ENCODE measurements around the gene SH3GLB2. TPM values are rescaled to one million over a fixed set of nuclear protein-coding genes. Genes with fewer than 3 reads are reported as not detected.
A peak's percentile ranks its signal among the peaks of the same experiment; 100 is the strongest.

SH3GLB2 gene
- total and polyA plus RNA-seq, 3 donors from 2014 or later = 62.3 to 92.2 (median 88.8) TPM

DNA sequence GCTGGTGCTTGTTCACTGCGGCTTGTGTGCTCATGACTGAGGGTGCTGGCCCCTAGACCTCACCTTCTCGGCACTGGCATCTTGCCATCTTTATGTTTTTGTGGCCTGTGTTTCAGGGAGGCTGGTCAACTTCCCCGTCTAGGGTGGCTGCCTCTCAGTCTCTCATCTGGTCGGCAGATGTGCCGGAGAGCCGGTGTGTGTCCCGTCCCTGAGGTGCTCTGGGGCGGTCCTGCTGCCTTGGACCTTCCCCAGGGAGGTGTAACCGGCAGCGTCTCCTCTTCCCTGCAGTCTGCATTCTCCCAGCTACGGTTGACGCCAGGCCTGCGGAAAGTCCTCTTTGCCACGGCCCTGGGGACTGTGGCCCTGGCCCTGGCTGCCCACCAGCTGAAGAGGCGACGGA lies 13.9 kb upstream of the SH3GLB2 start:
- Histone ChIP-seq H3K4me1 (peaks cover 15% of the 10 kb centered on the region), H3K27ac (no peak overlapping the region), H3K36me3 (ENCODE audit: low read depth, missing control alignments) (no peaks in the 10 kb centered on the region), H3K27me3 (no peaks in the 10 kb centered on the region), H3K4me3 (no peak overlapping the region), H3K9me3 (no peaks in the 10 kb centered on the region)
- WGBS, 2 donors = 90 to 92% methylated on average over 15 to 16 of the region's 16 CpGs
- no peak for TF ChIP-seq POLR2A (IDR thresholded peaks at IDR 0.05)
- TF ChIP-seq, protein P1, sequence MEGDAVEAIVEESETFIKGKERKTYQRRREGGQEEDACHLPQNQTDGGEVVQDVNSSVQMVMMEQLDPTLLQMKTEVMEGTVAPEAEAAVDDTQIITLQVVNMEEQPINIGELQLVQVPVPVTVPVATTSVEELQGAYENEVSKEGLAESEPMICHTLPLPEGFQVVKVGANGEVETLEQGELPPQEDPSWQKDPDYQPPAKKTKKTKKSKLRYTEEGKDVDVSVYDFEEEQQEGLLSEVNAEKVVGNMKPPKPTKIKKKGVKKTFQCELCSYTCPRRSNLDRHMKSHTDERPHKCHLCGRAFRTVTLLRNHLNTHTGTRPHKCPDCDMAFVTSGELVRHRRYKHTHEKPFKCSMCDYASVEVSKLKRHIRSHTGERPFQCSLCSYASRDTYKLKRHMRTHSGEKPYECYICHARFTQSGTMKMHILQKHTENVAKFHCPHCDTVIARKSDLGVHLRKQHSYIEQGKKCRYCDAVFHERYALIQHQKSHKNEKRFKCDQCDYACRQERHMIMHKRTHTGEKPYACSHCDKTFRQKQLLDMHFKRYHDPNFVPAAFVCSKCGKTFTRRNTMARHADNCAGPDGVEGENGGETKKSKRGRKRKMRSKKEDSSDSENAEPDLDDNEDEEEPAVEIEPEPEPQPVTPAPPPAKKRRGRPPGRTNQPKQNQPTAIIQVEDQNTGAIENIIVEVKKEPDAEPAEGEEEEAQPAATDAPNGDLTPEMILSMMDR (IDR thresholded peaks at IDR 0.05) = no peak
- DNase-seq = no peak
- intact Hi-C loops (cut with DNase I; ENCODE audit: low total_unique reads) = no loop called here

- no peak for DNase-seq
- no peaks in the 10 kb centered on the region for H3K9me3 ChIP-seq
- H3K36me3 ChIP-seq (ENCODE audit: low read depth, missing control alignments) = no peaks in the 10 kb centered on the region
- H3K27me3 ChIP-seq = no peaks in the 10 kb centered on the region
- WGBS, 2 donors = 91 to 94% methylated on average over 10 to 12 of the region's 12 CpGs
- H3K4me3 ChIP-seq = no peak overlapping the region
- TF ChIP-seq POLR2A (IDR thresholded peaks at IDR 0.05) = no peak
- TF ChIP-seq, protein P1 (IDR thresholded peaks at IDR 0.05) = no peak
- peaks cover 16% of the 10 kb centered on the region for H3K4me1 ChIP-seq
- intact Hi-C loops (cut with DNase I; ENCODE audit: low total_unique reads) = no loop called here
- H3K27ac ChIP-seq = no peak overlapping the region
Observed at GRCh38 chr9:129040113-129040643, 12.0 kb upstream of the SH3GLB2 start.

- peaks cover 16% of the 10 kb centered on the region for H3K4me1 ChIP-seq
- H3K27ac ChIP-seq = peak overlapping the region; percentile 7 to 48
- DNase-seq = peak; percentile 54
- no peaks in the 10 kb centered on the region for H3K9me3 ChIP-seq
- H3K27me3 ChIP-seq = no peaks in the 10 kb centered on the region
- TF ChIP-seq POLR2A (IDR thresholded peaks at IDR 0.05) = no peak
- TF ChIP-seq, protein P1 (IDR thresholded peaks at IDR 0.05) = no peak
- H3K36me3 ChIP-seq (ENCODE audit: low read depth, missing control alignments) = no peaks in the 10 kb centered on the region
- intact Hi-C loops (cut with DNase I; ENCODE audit: low total_unique reads) = no loop called here
- no peak overlapping the region for H3K4me3 ChIP-seq
- WGBS, 2 donors = 47 to 75% methylated on average over 4 to 8 of the region's 8 CpGs
Observed at GRCh38 chr9:129038109-129038852, 10.2 kb upstream of the SH3GLB2 start.

- no peaks in the 10 kb centered on the region for H3K9me3 ChIP-seq
- no peaks in the 10 kb centered on the region for H3K36me3 ChIP-seq (ENCODE audit: low read depth, missing control alignments)
- H3K27ac ChIP-seq = peak overlapping the region; percentile 7 to 48
- no peaks in the 10 kb centered on the region for H3K27me3 ChIP-seq
- 3 to 16% methylated on average over 6 of the region's 6 CpGs for WGBS, 2 donors
- DNase-seq = peak; percentile 32
- TF ChIP-seq POLR2A (IDR thresholded peaks at IDR 0.05) = no peak
- TF ChIP-seq, protein P1 (IDR thresholded peaks at IDR 0.05) = no peak
- no peak overlapping the region for H3K4me3 ChIP-seq
- H3K4me1 ChIP-seq = peaks cover 16% of the 10 kb centered on the region
- intact Hi-C loops (cut with DNase I; ENCODE audit: low total_unique reads) = no loop called here
Observed at GRCh38 chr9:129037767-129038098, 9.6 kb upstream of the SH3GLB2 start.

Data from testis (tissue), 3 donors.